ENCODE data around the gene OR4C3.
"Not testable (repeated sequence)": the region's sequence is repeated elsewhere in the genome, so short reads cannot be mapped to it uniquely, and the experiment has no call there.

OR4C3 gene

GRCh38 chr11:48324620-48325019 is at the start of gene OR4C3:
TSS of gene OR4C3 (plus strand) at chr11:48324920. CDS start at chr11:48325022, 102 bp downstream.
- DNase-seq (ENCODE audit: low read depth, low spot score): not testable (repeated sequence)

DNA sequence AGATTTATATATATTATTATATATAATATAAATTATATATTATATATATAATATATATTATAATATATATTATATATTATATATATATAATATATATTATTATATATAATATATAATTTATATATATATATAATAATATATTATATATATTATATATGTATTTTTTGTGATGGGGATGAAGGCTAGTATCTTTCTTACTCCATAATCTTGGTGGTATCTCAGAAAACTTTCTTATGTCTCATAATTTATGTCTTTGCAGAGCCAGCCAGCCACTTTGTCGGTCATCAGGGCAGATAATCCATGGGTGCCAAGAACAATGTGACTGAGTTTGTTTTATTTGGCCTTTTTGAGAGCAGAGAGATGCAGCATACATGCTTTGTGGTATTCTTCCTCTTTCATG is 18.8 kb upstream of the OR4C3 start, which contains the start of gene OR4S1:
TSS of gene OR4S1 (plus strand) at position 301 of the 400 bp plus-strand sequence. CDS start at position 301, 0 bp downstream.
- no peak for DNase-seq (ENCODE audit: low read depth, low spot score)

- DNase-seq (ENCODE audit: low read depth, low spot score): no peak
These were observed 16.8 kb upstream of the OR4C3 start for GRCh38 chr11:48307760-48308386.

DNA sequence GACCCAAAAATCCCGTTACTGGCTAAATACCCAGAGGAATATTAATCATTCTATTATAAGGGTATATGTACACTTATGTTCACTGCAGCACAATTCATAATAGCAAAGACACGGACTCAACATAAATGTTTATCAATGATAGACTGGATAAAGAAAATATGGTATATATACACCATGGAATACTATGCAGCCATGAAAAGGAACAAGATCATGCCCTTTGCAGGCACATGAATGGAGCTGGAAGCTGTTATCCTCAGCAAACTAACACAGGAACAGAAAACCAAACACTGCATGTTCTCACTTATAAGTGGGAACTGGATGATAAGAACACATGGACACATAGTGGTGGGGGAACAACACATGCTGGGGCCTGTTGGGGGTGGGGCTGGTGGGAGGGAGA is 11.1 kb upstream of the OR4C3 start:
- not testable (repeated sequence) for DNase-seq (ENCODE audit: low read depth, low spot score)

DNA sequence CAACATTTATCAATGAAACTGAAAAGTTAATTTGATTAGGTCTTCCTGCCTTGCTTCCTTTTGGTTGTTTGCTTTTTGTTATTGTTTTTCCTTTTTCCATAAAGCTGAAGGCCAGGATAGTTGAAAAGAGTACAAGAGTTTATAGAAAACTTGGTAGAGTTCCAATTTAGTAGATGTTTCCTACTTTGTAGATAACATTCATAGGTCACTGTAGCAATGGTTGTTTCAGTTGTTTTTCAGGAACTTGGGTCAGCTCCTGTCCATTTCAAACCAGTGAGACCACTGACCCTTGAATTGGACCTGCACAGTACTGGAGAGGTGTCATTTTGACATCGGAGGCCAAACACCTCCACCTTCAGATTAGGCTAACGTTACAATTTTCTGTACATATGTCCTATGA is 4.9 kb upstream of the OR4C3 start:
- DNase-seq (ENCODE audit: low read depth, low spot score): not testable (repeated sequence)

GRCh38 chr11:48341466-48341865 is 16.7 kb downstream of the OR4C3 start:
- DNase-seq (ENCODE audit: low read depth, low spot score): no peak

DNA sequence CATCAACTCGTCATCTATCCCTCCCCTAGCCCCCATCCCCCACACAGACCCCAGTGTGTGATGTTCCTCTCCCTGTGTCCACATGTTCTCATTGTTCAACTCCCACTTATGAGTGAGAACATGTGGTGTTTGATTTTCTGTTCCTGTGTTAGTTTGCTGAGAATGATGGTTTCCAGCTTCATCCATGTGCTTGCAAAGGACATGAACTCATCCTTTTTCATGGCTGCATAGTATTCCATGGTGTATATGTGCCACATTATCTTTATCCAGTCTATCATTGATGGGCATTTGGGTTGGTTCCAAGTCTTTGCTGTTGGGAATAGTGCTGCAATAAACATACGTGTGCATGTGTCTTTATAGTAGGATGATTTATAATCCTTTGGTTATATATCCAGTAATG is 17.8 kb downstream of the OR4C3 start:
- not testable (repeated sequence) for DNase-seq (ENCODE audit: low read depth, low spot score)

- not testable (repeated sequence) for DNase-seq (ENCODE audit: low read depth, low spot score)
These were observed 21.6 kb downstream of the OR4C3 start for GRCh38 chr11:48346286-48346685.

DNA sequence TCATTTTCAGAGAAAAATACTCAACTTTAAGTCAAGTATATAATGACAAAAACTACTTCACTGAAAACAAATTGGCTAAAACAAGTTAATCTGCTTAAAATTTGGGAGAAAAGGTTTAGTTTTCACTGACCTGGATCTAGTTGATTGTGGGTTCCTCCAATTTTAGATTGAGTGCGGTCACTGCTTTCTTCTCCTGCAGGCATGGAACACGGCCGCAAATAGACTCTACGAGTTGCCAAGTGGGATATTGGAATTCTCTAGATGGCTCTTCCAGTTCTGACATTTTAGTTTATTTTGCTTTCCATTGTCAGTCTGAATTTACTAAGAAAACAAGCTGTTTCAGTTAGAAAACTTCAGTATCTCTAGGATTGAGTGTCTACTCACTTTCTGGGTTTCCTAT is 29.3 kb downstream of the OR4C3 start:
- no peak for DNase-seq (ENCODE audit: low read depth, low spot score)

DNA sequence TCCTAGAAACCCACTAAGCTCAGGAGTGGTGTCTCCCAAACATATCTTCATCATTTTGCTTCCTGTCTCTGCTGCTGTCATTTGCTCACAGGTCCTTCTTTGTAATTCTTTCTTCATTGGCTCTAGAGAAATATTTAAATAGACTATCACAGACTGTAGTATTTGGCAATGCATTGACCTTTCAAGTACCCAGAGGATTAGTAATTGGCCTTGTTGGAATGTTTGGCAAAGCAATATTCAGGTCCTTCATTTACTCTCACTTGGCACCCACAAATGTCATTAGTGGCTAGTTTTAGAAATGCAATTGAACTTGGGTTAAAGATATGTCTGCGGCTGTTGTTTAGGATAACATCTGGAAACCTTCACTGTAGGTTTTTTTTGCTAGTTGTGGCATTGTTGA is 30.0 kb downstream of the OR4C3 start:
- no peak for DNase-seq (ENCODE audit: low read depth, low spot score)

- not testable (repeated sequence) for DNase-seq (ENCODE audit: low read depth, low spot score)
These were observed 36.6 kb downstream of the OR4C3 start for GRCh38 chr11:48361289-48361688.

GRCh38 chr11:48366365-48366764 is 41.6 kb downstream of the OR4C3 start, which contains the start of gene OR4C5:
TSS of gene OR4C5 (minus strand) at chr11:48366465. CDS start at chr11:48366465, 0 bp downstream.
- no peak for DNase-seq (ENCODE audit: low read depth, low spot score)

Data from brain pericyte (primary cell).